MG63 (cell line): ENCODE measurements around the gene TTYH2. TPM values are rescaled to one million over a fixed set of nuclear protein-coding genes. Genes with fewer than 3 reads are reported as not detected.
A peak's percentile ranks its signal among the peaks of the same experiment; 100 is the strongest.

Experiments used
- DNase-seq: peaks from one replicate; pipeline ENCODE4 v3.0.0-alpha.2; 2020
- H3K27me3 ChIP-seq: fragments of 250-450 bp; sonication (Bioruptor Pico); 2 replicates; pipeline ENCODE4 v1.5.1; 2020; ENCODE audit warnings: mild to moderate bottlenecking, moderate library complexity
- H3K36me3 ChIP-seq: fragments of 250-450 bp; sonication (Bioruptor Pico); 2 replicates; pipeline ENCODE4 v1.5.1; 2020; ENCODE audit warnings: mild to moderate bottlenecking, moderate library complexity
- H3K4me3 ChIP-seq: fragments of 250-450 bp; sonication (Bioruptor Pico); 2 replicates; pipeline ENCODE4 v1.5.1; 2020; ENCODE audit warnings: mild to moderate bottlenecking, moderate library complexity
- H3K9me3 ChIP-seq: fragments of 250-450 bp; sonication (Bioruptor Pico); 2 replicates; pipeline ENCODE4 v1.5.1; 2020; ENCODE audit warnings: mild to moderate bottlenecking, moderate library complexity
- total RNA-seq: library from RNA; depleted of rRNA; stranded (reverse); fragments of >200 nt; shearing (Covaris generic); gene quantifications from 2 replicates; pipeline ENCODE4 v1.2.3, GENCODE V29; 2014; ENCODE audit warnings: low replicate concordance

Gene TTYH2
- total RNA-seq, 1 experiment from 2014 or later, result 1.9 TPM

DNA sequence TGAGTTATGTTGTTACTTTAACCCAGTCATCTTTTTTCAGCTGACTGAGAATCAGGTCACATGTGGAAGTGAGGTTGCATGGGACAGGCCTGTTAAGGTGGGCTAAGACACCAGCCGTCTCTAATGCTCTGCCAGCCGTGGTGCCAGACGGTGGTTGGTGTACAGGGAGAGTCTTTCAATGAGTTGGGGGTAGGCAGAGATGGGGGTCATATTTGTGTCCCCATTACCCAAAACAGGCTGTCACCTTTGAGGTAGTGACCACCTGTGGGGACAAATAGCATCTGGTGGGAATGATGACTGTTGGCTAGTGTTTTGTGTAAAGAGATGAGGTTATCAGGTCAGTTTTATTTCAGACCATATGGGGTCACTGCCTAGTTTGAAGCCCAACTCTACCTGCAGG is 8.1 kb upstream of the TTYH2 start:
- H3K9me3 ChIP-seq, result no peaks in the 10 kb centered on the region; the same call in 1 of the 2 replicates
- H3K27me3 ChIP-seq, result peaks cover 26% of the 10 kb centered on the region
- H3K4me3 ChIP-seq, result peak overlapping the region; percentile 99
- peaks cover 65% of the 10 kb centered on the region for H3K36me3 ChIP-seq
- no peak for DNase-seq

DNA sequence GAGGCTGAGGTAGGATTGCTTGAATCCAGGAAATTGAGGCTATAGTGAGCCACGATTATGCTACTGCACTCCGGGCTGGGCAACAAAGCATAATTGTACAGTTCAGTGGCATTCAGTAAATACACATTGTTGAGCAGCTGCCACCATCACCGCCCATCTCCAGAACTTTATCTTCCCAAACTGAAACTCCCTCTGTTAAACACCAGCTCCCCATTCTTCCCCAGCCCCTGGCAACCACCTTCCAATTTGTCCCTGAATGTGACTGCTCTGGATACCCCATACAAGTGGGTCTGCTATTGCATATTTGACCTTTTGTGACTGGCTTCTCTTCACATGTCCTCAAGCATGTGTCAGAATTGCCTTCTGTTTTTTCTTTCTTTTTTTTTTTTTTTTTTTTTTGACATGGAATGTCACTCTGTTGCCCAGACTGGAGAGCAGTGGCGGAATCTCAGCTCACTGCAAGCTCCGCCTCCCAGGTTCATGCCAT is 7.0 kb upstream of the TTYH2 start:
- H3K36me3 ChIP-seq, result peaks cover 76% of the 10 kb centered on the region
- no peak for DNase-seq

DNA sequence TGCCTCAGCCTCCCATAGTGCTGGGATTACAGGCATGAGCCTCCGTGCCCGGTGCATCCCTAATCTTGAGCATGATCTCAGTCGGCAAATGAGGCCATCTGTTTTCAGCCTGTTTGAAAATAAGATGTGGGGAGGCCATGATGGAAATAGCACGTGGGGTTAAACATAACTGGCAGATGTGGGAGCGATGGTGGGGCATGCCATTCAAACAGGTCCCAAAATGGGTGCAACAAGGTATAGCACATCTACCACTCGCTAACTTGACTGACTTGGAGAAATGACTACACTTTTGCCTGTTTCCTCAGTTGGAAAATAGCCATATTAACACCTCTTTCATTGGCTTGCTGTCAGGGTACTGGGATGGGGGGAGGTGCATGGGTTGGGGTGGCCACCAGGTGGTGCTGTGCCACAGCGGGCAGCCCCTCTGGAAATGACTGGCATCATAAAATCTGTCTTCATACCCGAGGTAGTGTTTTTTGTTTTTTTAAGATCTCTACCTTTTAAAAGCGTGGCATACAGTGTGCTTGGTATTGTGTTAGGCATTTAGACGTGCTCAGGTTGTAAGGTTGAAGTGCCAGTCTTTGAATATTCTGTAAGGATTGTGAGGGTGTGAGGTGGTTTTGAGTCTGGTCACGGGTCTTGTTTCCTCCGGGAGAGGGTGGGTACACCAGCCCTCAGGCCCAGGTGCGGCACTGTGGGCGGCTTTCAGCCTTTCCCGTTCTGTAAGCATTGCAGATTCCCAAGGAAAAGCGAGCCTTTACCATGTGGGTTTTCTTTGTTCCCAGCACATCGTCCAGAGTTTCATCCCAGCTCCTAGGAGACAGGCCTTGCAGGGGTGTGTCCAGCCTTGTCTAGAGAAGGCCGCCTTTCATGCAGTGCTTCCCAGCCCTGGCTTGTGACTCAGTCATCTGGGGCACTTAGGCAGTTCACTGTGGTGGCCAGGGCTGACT is 2.9 kb upstream of the TTYH2 start:
- peak; percentile 68 for DNase-seq
- H3K4me3 ChIP-seq, result no peak overlapping the region
- no peaks in the 10 kb centered on the region for H3K27me3 ChIP-seq
- H3K9me3 ChIP-seq, result no peaks in the 10 kb centered on the region
- H3K36me3 ChIP-seq, result peaks cover 58% of the 10 kb centered on the region

More for the DNA sequence above, 7.0 kb upstream of the TTYH2 start:
- Histone ChIP-seq H3K27me3 (peaks cover 18% of the 10 kb centered on the region), H3K4me3 (peak overlapping the region; percentile 99), H3K9me3 (no peaks in the 10 kb centered on the region; the same call in 1 of the 2 replicates)

DNA sequence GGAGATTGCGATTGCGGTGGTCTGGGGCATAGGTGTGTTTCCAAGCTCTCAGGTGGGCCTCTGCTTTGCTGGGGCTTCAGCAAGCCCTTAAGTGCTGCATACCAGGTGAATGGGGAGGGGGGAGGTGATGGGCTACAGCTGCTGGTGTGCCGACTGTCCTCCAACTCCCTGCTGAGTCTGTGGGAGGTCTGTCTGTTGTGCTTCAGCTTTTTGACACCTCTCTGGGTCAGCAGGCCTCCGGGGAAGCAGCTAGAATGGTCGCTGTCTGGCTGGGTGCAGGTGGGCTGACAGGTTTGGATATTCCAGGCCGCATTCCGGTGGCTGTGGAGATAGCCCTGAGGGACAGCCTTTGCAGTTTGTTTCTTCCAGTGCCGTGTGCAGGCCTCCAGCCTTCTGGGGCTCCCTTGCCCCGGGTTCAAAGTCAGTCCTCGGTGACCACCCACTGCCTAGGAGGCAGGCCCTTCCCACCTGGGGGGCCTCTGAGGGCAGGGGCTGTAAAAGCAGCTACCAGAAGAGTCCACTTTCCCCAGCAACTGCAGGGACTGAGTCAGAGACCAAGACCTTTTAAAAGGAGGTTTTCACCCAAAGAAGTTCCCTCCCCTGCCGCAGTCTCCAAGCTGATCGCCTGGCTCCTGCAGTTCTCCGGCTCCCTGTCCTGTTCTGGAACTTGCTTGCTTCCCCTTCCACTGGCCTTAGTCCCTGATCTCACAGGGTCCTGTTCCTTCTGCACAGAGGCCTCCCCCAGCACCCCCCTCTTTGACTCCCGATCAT is 2.0 kb upstream of the TTYH2 start:
- DNase-seq, result no peak
- H3K4me3 ChIP-seq, result no peak overlapping the region
- peaks cover 49% of the 10 kb centered on the region for H3K36me3 ChIP-seq
- no peaks in the 10 kb centered on the region for H3K27me3 ChIP-seq
- H3K9me3 ChIP-seq, result no peaks in the 10 kb centered on the region

DNA sequence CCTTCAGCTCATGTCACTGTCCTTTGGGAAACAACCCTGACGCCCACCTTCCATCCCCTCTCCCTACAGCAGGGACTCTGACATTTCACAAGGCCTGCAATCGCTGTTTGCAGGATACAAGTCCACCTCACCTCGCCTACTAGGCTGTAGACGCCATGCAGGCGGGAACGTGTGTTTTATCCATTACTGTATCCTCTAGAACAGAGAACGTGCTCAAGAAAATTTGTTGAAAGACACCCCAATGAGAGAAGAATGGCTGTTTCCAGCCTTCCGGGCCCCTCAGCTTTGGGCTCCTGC is 1.5 kb upstream of the TTYH2 start:
- peak overlapping the region; percentile 50 for H3K4me3 ChIP-seq
- H3K36me3 ChIP-seq, result peaks cover 46% of the 10 kb centered on the region
- DNase-seq, result no peak
- no peaks in the 10 kb centered on the region for H3K9me3 ChIP-seq
- H3K27me3 ChIP-seq, result no peaks in the 10 kb centered on the region

DNA sequence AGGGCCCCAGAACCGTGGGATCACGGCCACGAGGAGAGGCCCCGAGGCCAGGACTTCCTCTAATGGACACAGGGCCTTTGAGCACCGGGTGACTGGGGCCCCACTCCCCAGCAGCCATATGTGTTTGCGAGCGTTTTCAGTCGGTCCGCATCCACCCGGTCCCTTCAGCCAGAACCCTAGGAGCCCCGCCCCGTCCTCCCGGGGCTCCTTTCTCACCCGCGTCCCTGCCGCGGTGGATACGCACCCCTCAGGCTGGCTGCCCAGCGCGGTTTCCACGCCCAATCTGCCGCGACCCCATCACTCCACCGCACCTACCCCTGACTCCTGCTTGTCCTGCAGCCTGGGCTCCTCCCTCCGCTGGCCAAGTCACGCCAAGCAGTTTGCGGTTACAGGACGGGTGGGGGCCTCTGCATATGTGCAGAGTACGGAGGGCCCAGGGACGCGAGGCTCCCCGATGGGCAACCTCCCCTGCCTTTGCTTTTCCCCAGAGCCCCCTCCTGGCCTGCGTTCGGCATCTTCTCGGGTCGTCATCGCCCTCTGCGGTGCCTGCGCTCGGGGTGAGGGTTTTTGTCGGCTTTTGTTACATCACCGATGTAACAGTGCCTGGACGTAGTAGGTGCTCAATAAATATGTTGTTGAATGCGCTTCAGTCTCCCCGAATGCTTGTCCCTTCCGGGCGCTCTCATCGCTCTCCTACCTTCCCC is 1.0 kb upstream of the TTYH2 start:
- peak; percentile 50 for DNase-seq
- H3K4me3 ChIP-seq, result peak overlapping the region; percentile 50
- H3K27me3 ChIP-seq, result no peaks in the 10 kb centered on the region
- peaks cover 41% of the 10 kb centered on the region for H3K36me3 ChIP-seq
- no peaks in the 10 kb centered on the region for H3K9me3 ChIP-seq

DNA sequence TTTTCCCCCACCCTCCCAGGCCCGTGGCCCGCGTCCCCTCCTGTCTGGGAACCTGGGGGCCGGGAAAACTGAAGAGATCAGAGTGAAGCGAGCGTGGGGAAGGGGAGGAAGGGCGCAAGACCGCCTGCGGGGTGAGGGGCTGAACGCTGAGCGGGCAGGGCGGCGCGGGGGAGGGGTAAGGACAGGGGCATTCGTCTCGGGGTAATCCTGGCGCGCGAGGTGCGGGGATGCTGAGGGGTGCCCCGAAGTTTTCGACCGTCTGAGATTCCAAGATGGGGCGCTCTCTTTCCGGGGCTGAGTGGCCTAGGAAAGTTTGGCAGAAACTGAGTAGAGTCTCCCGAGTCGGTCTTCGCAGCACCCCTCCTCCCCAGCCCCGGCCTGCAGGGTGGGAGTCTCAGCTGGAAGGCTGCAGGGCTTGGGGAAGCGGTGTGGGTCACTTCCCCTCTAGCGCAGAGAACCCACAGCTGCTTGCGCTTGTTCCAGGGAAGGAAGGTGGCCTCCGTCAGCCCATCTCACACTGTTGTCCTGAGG is 555 bp downstream of the TTYH2 start:
- no peak for DNase-seq
- Histone ChIP-seq H3K9me3 (no peaks in the 10 kb centered on the region), H3K27me3 (no peaks in the 10 kb centered on the region), H3K4me3 (peak overlapping the region; percentile 50), H3K36me3 (peaks cover 25% of the 10 kb centered on the region)

DNA sequence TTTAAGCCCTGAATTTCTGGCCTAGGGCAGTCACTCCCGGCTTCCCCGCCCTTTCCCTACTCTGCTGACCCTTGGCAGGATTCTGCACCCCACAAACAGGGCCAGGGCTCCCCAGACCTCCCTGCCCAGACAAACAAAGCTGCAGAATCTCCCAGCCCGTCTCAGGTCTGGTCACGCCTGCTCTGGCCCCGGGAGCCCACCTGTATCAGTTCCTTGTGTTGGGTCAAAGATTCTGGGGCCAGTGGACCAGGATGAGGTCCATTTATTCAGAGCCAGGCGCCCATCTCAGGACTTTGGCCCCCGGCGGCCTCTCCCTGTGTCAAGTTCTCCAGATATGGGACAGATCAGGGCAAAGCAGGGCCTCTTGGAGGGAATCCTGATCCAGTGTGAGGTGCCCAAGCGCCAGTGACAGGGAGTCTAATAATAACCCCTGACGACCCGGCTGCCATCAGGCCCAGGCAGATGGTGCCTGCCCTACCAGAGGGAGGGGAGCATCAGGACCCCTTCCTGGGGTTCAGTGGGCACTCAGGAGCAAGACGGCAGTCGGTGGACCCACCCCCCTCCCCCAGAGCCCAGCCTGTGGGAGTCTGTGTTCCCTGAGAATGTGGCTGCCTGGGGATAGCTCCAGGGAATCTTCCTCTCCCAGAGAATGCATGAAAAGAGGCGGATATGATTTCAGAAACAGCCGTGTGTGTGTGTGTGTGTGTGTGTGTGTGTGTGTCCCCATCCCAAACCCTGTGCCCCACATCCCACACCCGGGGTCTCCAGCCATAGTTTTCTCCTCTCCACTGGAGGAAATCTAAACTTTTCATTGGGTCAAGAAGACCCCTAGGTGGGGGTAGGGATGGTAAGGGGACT is 1.3 kb downstream of the TTYH2 start:
- Histone ChIP-seq H3K9me3 (no peaks in the 10 kb centered on the region), H3K27me3 (no peaks in the 10 kb centered on the region), H3K36me3 (peaks cover 17% of the 10 kb centered on the region), H3K4me3 (no peak overlapping the region)
- no peak for DNase-seq

DNA sequence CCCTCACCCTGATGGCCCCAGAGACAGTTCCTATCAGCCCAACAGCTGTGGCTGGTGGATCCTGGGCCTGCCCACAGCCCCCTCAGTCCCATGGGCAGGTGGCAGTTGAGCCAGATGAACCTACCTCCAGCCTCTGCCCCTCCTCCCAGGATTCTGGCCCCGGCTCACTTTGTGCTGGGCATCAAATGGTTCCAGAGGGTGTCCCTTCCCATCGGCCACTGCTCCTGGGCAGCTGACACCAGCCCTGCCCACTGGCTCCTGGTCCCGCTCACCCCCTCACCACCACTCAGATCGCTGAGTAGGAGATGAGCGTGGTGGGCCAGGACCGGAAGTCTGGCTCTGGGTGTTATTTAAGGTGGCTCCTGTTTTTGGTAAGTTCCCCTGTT is 2.0 kb downstream of the TTYH2 start:
- no peaks in the 10 kb centered on the region for H3K27me3 ChIP-seq
- DNase-seq, result no peak
- no peaks in the 10 kb centered on the region for H3K9me3 ChIP-seq
- no peak overlapping the region for H3K4me3 ChIP-seq
- peaks cover 11% of the 10 kb centered on the region for H3K36me3 ChIP-seq

DNA sequence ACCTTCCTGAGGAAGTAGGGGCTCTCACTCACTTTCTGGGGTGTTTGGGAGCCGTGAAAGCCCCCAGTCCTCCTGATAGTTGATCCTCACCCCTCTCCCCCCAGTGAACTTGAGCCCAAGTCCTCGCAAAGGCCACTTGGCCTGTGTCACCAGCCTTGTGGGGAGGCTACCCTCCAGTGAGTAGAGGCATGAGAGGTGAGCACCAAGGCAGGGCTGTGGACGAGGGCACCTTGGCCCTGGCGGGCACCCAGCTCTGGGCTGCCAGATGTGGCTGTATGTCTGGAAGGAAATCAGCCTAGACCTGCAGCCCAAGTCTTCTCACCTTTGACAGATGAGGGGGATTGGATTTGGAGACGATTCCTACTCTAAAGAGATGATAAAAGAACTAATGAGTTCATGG is 3.1 kb downstream of the TTYH2 start:
- no peaks in the 10 kb centered on the region for H3K36me3 ChIP-seq
- H3K9me3 ChIP-seq, result no peaks in the 10 kb centered on the region
- DNase-seq, result no peak
- no peak overlapping the region for H3K4me3 ChIP-seq
- H3K27me3 ChIP-seq, result no peaks in the 10 kb centered on the region

DNA sequence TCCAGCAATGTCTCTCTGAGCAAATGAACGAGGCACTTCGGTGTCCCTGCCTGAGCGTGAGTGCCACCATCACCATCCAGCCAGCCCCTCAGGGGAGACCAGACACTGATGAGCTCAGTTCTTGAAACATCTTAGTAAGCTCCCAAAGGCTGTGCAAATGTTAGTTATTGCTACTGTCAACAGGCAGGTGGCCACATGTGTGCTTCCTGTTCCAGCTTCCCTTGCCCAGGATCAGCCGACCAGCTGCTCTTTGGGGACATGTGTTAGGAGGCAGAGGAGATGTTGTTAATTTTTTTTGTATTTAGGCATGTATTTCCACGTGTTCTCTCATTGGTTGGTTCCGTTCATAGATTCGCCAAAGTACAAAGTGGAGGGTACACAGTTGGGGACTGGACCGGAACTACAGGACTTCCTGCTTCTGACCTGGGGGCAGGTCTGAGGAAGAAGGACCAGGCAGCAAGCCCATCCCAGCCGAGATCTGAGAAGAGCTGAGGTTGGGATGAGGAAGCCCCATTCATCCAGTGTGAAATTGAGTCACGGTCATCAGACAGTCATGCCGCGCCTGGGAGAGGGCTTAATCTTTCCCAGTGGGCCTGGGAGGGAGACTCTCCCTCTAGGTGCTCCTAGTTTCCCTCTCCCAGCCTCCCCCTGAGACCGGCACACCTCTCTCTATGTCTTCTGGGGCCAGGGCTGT is 3.8 kb downstream of the TTYH2 start:
- Histone ChIP-seq H3K36me3 (no peaks in the 10 kb centered on the region), H3K4me3 (no peak overlapping the region), H3K9me3 (no peaks in the 10 kb centered on the region), H3K27me3 (no peaks in the 10 kb centered on the region)
- DNase-seq, result no peak

DNA sequence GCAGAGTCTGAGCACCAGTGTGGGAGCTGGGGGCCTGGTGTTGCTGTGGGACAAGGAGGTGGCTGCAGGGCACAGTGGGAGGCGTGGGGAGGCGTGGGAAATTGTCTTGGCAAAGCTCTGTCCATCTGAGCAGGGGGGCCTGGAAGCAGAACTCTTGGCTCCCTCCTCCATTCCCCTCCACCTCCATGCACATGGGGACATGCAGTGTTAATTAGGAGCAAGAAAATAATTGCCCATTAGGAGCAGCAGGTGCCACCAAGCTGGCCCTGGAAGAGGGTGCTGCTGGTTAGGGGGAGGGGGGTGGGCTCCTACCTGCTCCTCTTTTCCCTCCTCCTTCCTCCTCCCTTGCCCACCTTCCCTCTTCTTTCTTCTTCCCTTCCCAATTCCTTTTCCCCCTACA is 4.5 kb downstream of the TTYH2 start:
- Histone ChIP-seq H3K9me3 (no peaks in the 10 kb centered on the region), H3K4me3 (no peak overlapping the region), H3K27me3 (no peaks in the 10 kb centered on the region), H3K36me3 (no peaks in the 10 kb centered on the region)
- no peak for DNase-seq

DNA sequence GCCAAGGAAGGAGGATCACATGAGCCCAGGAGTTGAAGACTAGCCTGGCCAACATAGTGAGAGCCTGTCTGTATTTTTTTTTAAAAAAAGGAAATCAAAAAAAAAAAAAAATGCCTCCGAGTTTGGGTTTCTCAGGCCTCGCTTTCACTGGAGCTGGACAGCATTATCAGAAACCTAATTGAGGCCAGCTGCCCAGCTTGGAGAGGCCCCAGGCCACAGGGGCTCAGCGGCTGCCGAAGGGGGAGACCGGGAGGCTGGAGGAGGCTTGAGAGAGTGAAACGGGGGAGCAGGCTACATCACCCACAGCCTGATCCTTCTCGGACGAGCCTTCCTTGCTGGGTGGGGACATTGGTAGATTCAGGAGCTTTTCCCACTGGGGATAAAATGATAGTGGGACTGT is 5.1 kb downstream of the TTYH2 start:
- Histone ChIP-seq H3K36me3 (no peaks in the 10 kb centered on the region), H3K9me3 (no peaks in the 10 kb centered on the region), H3K27me3 (no peaks in the 10 kb centered on the region), H3K4me3 (no peak overlapping the region)
- DNase-seq, result no peak

DNA sequence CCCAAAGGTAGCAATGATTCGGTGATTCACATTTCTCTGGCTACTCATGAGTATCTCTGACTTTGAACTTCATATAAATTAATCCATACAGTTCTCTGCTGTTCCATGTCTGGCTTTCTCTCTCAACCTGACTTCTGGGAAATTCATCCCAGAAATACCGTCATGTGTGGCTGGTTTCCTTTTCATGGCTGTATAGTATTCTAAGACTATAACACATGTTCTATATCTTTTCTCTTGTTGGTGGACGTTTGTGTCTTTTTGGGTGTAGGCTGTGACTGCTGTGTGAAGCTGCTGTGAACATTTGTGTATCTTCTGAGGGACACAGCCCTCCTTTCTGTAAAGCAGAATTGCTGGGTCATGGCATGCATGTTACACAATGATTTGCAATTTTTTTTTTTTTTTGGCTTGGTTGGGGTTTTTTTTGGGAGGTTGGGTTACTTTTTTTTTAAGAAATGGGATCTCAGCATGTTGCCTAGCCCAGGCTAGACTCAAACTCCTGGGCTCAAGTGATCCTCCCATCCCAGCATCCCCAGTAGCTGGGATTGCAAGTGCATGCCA is 6.3 kb downstream of the TTYH2 start:
- DNase-seq, result no peak
- no peak overlapping the region for H3K4me3 ChIP-seq
- H3K9me3 ChIP-seq, result no peaks in the 10 kb centered on the region

DNA sequence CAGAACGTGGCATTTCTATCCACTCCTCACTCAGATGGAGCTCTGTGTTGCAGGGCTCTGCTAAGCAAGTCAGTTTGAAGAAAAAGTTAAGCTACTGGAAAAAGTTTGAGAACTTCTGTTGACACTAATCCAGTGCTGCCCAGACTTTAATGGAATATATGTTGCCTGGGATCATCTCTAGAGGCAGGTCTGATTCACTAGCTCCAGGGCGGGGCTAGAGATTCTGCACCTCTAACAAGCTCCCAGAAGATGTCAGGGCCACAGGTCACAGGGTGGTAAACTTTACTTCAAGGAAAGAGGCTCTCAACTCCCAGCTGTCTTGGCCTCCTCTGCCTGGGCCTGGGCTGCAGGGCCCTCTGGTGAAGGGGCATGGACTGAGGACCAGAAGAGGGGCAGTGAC is 6.8 kb downstream of the TTYH2 start:
- no peaks in the 10 kb centered on the region for H3K27me3 ChIP-seq
- no peak overlapping the region for H3K4me3 ChIP-seq
- no peak for DNase-seq
- H3K36me3 ChIP-seq, result no peaks in the 10 kb centered on the region
- no peaks in the 10 kb centered on the region for H3K9me3 ChIP-seq

More for the DNA sequence above, 6.3 kb downstream of the TTYH2 start:
- Histone ChIP-seq H3K27me3 (no peaks in the 10 kb centered on the region), H3K36me3 (no peaks in the 10 kb centered on the region)
